Measurements from ENCODE around the gene DNAJC21. TPM values are rescaled to one million over a fixed set of nuclear protein-coding genes. Genes with fewer than 3 reads are reported as not detected.

Gene DNAJC21
- total RNA-seq, 1 donor from 2014 or later = 37.0 TPM

- TF ChIP-seq CTCF (IDR thresholded peaks at IDR 0.05; ENCODE audit: insufficient read depth, low read length, poor library complexity, severe bottlenecking) = no peak
- H3K36me3 ChIP-seq (ENCODE audit: control insufficient read depth, insufficient read depth, low read length) = no peaks in the 10 kb centered on the region
- H3K27me3 ChIP-seq (ENCODE audit: control insufficient read depth, insufficient read depth, low read length) = no peaks in the 10 kb centered on the region
- H3K4me3 ChIP-seq (ENCODE audit: low read depth, low read length) = no peak overlapping the region
- no peak for DNase-seq (ENCODE audit: low read depth)
Measured at GRCh38 chr5:34892414-34892813, 36.9 kb upstream of the DNAJC21 start.

- TF ChIP-seq CTCF (IDR thresholded peaks at IDR 0.05; ENCODE audit: insufficient read depth, low read length, poor library complexity, severe bottlenecking) = no peak
- no peak overlapping the region for H3K4me3 ChIP-seq (ENCODE audit: low read depth, low read length)
- no peak for DNase-seq (ENCODE audit: low read depth)
Measured at GRCh38 chr5:34894716-34895115, 34.6 kb upstream of the DNAJC21 start.

DNA sequence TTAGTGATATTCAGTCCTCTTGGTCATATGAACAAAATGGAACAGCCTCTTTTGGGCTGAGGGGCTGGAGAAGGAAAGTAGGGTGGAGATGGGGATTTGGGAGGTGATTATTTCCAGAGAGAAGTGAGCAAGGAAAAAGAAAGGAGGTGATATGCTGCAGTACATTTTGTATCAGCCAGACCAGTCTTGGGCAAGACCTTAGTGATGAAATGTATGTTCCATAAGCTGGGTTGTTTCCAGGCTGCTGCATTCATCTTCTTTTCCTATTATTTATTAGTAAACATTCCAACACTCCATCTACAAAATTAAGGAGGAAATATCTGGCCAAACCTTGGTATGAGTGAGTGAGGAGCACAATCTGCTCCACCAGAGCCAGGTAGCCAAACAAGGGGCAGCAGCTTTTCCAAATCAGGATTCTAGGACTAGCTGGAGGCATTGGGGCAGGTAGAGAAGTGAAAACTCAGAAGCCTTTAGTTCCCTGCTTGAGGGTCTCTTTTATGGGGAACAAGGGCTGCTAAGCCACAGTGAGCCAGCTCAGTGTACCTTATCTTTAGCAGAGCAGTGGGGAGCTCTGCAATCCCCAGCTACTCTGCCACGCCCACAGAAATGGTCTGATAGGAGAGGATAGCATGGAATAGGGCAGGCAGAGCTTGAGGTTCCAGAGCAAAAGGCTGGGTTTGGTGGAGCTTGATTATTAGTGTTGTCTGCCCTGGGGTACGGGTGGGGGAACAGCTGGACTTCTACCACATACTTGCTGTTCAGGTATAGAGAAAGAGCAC, 33.5 kb upstream of the DNAJC21 start:
- H3K4me3 ChIP-seq (ENCODE audit: low read depth, low read length) = no peak overlapping the region
- no peak for TF ChIP-seq CTCF (IDR thresholded peaks at IDR 0.05; ENCODE audit: insufficient read depth, low read length, poor library complexity, severe bottlenecking)
- H3K27me3 ChIP-seq (ENCODE audit: control insufficient read depth, insufficient read depth, low read length) = no peaks in the 10 kb centered on the region
- DNase-seq (ENCODE audit: low read depth) = no peak
- H3K36me3 ChIP-seq (ENCODE audit: control insufficient read depth, insufficient read depth, low read length) = no peaks in the 10 kb centered on the region

More at GRCh38 chr5:34894716-34895115, 34.6 kb upstream of the DNAJC21 start:
- no peaks in the 10 kb centered on the region for H3K36me3 ChIP-seq (ENCODE audit: control insufficient read depth, insufficient read depth, low read length)
- no peaks in the 10 kb centered on the region for H3K27me3 ChIP-seq (ENCODE audit: control insufficient read depth, insufficient read depth, low read length)

DNA sequence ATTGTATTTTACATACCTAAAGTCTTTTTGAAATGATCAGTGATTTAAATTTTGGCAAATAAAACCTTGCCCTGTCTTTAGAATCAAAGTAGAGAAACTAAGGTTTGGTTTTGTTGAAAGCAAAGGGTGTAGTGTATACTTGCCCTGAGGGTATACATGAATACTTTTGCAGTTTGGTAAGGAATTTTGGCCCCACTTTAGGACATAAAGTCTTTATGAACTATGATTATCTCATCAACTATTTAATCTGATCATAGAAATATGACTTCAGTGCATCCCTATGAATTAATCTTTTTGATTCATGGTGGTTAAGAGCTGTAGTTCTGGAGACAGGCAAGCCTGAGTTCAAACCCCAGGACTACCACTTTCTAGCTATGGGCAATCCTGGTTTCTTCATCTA, 31.7 kb upstream of the DNAJC21 start:
- no peak for TF ChIP-seq CTCF (IDR thresholded peaks at IDR 0.05; ENCODE audit: insufficient read depth, low read length, poor library complexity, severe bottlenecking)

DNA sequence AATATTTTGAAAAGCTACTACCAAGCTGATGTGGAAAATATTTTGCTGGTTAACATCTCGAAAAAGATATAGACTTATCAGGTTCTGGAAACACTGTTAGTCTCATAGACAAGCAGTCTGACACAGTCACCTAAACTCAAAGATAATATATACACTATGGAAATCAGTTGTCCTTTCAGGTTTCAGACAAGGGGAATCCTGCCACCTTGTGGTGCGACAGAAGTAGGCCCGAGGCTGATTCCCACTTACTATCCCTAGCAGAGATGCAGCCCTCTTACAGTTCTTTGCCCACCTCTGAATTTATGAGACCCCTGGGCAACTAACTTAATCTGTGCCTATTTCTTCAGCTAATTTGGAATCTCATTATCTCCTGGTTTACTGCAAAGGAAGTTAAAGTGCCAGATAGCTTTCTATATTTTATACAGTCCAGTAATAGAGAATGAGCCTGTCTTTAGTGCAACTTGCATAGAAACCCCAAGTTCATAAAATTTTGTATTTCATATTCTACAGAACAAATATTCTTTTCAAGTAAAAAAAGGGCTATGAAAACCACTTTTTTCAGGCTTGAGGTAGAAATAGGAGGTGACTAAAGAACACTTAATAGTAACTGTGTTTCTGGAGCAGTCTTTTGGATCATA, 31.0 kb upstream of the DNAJC21 start:
- no peak for DNase-seq (ENCODE audit: low read depth)
- Histone ChIP-seq H3K27me3 (ENCODE audit: control insufficient read depth, insufficient read depth, low read length) (no peaks in the 10 kb centered on the region), H3K36me3 (ENCODE audit: control insufficient read depth, insufficient read depth, low read length) (no peaks in the 10 kb centered on the region), H3K4me3 (ENCODE audit: low read depth, low read length) (no peak overlapping the region)
- TF ChIP-seq CTCF (IDR thresholded peaks at IDR 0.05; ENCODE audit: insufficient read depth, low read length, poor library complexity, severe bottlenecking) = peak; percentile 89

More for the DNA sequence above, 31.7 kb upstream of the DNAJC21 start:
- Histone ChIP-seq H3K27me3 (ENCODE audit: control insufficient read depth, insufficient read depth, low read length) (no peaks in the 10 kb centered on the region), H3K4me3 (ENCODE audit: low read depth, low read length) (no peak overlapping the region), H3K36me3 (ENCODE audit: control insufficient read depth, insufficient read depth, low read length) (no peaks in the 10 kb centered on the region)
- DNase-seq (ENCODE audit: low read depth) = no peak

All from kidney epithelial cell (primary cell).